GM10248 (cell line): ENCODE results near the gene GIPC2.

Source experiments
- CTCF ChIA-PET: fragments of 300-600 bp; sonication (Branson Sonifier 250); formaldehyde crosslinking; extraction: SDS; loops from one replicate; lab custom pipeline; 2021; ENCODE audit warnings: antibody characterized with exemption; lab: Yijun Ruan, JAX
- POLR2A ChIA-PET: fragments of 350-650 bp; sonication (Branson Sonifier 250); formaldehyde crosslinking; extraction: SDS; loops from one replicate; lab custom pipeline; 2020; ENCODE audit warnings: antibody characterized with exemption; lab: Yijun Ruan, JAX
- DNase-seq: peaks from one replicate; pipeline ENCODE4 v3.0.0; 2012; ENCODE audit errors: extremely low spot score
- CTCF ChIP-seq: IDR thresholded peaks from 2 replicates; pipeline ENCODE4 v1.5.1; 2012; ENCODE audit warnings: mild to moderate bottlenecking, low read depth; ENCODE audit errors: extremely low read depth, missing control alignments, control extremely low read depth

GIPC2 gene

GRCh38 chr1:78089010-78089409, 43.2 kb downstream of the GIPC2 start:
- POLR2A ChIA-PET, result no interaction called here

GRCh38 chr1:78090472-78091133, 44.8 kb downstream of the GIPC2 start:
- CTCF ChIA-PET, result interaction anchor here (0.9 to 1.3 kb wide), 4 partner anchors 9 to 42 kb away, joined by 3 to 4 read pairs (median 3); no protein-coding TSS in a partner anchor
- no peak for TF ChIP-seq CTCF
- POLR2A ChIA-PET, result no interaction called here
- no peak for DNase-seq

More at GRCh38 chr1:78089010-78089409, 43.2 kb downstream of the GIPC2 start:
- no peak for TF ChIP-seq CTCF
- CTCF ChIA-PET, result interaction anchor here (1.4 kb wide), 1 partner anchor 25 kb away, joined by 3 read pairs; no protein-coding TSS in a partner anchor
- no peak for DNase-seq

GRCh38 chr1:78091215-78091813, 45.5 kb downstream of the GIPC2 start:
- ChIA-PET POLR2A (no interaction called here), CTCF (interaction anchor here (0.9 to 1.3 kb wide), 4 partner anchors 9 to 41 kb away, joined by 3 to 4 read pairs (median 3); no protein-coding TSS in a partner anchor)
- no peak for DNase-seq
- TF ChIP-seq CTCF, result no peak

GRCh38 chr1:78091886-78092285, 46.1 kb downstream of the GIPC2 start:
- DNase-seq, result no peak
- CTCF ChIA-PET, result interaction anchor here (0.9 kb wide), 1 partner anchor 40 kb away, joined by 4 read pairs; no protein-coding TSS in a partner anchor
- POLR2A ChIA-PET, result no interaction called here
- no peak for TF ChIP-seq CTCF

- DNase-seq, result no peak
- TF ChIP-seq CTCF, result no peak
- POLR2A ChIA-PET, result no interaction called here
- CTCF ChIA-PET, result no interaction called here
Measured at GRCh38 chr1:78092643-78093042, 46.9 kb downstream of the GIPC2 start.

GRCh38 chr1:78093560-78093959, 47.8 kb downstream of the GIPC2 start:
- no peak for DNase-seq
- ChIA-PET CTCF (interaction anchor here (1.0 to 1.2 kb wide), 3 partner anchors 11 to 34 kb away, joined by 3 to 6 read pairs (median 4); no protein-coding TSS in a partner anchor), POLR2A (no interaction called here)
- TF ChIP-seq CTCF, result no peak
